SKM-1 (cell line): ENCODE data around the gene CD3G.
A peak's percentile ranks its signal among the peaks of the same experiment; 100 is the strongest.
"Not testable (repeated sequence)": the region's sequence is repeated elsewhere in the genome, so short reads cannot be mapped to it uniquely, and the experiment has no call there.

Source experiments
- DNase-seq: peaks from one replicate; lab custom pipeline; 2025; ENCODE audit not compliant: unreplicated experiment; lab: John Stamatoyannopoulos, UW

The CD3G gene

DNA sequence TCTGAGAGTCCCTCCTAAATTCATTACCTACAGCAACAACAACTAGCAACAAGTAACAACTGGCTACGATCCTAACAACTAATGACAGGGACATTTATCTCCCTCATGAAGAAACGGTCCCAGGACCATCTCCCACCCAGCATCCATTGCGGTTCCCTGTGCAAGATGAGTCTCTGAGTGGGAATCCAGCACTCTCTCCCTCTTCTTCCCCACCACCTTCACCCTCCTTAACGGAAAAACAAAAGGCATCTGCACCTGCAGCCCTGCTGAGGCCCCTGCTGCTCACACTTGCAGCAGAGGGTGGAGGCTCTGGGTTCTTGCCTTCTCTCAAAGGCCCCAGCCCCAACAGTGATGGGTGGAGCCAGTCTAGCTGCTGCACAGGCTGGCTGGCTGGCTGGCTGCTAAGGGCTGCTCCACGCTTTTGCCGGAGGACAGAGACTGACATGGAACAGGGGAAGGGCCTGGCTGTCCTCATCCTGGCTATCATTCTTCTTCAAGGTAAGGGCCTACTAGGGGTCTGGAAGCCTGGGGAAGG lies at the start of gene CD3G:
CD3G (plus strand) TSS at position 364 of the 535 bp plus-strand sequence; CDS start at position 444, 80 bp downstream.
- DNase-seq: no peak

DNA sequence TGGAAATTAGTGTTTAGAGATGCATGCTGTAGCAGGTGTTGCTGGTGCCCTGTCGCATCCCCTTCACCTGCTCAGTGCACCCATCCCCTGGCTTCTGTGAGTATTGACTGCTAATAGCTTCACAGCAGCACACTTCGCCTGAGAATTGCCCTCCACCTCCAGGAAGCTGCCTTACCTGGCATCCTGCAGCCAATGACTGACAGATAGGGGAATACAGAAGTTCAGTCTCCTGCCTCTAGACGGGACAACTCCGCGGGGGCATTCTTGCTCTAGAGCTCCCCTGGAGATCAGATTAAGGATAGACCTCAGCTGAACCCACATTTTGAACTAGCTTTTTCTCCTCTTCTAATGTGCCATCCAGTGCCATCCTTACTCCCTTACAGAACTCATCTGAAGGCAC lies 48.9 kb upstream of the CD3G start:
- no peak for DNase-seq

DNA sequence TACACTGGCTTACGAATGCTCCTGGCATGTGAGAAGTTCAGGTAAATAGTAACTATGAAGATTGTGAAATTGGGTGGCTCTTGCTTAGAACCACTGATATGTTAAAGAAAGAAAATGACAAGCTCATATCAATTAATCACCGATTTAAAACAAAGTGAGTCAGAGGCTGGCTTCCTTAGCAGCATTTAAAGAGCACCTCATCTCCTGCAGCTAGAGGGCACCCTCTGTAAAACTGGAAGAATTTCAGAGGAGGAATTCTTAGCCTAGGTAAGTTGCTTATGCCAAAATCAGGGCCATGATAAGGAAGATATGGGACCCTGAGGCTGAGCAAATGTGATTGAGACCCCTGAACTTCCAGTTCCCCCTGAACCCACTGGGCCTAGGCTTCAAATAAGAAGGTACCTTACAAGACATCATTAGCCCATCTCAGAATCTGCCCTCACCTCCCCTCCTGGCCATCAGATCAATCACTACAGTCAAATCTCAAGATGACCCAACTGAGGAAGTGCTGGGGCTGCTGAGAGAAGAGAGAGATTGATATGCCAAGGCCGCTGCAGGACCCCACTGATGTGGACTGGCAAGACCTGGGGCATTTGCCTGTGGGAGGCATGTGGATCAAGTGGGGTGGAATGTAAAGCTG lies 48.2 kb upstream of the CD3G start:
- DNase-seq: peak; percentile 25

DNA sequence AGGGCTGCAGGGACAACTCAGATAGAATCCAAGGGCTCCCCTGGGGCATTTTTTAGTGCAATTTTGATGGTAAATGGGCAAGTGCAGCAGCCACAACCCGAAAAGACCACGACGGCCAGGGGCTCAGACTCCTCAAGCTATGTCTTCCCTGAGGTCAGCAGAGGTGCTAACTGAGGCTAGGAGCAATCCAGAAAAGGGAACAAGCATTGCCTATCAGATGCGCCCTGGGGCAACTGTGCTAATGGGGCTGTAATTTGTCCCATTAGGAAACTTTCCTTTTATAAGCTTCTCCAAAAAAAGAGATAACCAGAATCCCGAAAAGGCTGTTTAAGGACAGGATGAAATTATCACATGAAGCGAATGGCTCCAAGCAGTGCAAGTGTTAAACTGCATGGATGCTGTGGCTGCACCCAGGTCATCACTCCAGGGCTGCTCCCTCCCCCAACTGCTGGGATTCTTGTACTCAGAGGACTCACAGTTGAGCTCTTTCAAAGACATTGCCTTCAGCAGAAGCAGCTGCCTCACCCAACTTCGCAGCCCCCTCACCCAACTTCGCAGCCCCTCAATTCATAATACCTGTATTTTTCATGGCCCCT lies 42.4 kb upstream of the CD3G start:
- no peak for DNase-seq

DNA sequence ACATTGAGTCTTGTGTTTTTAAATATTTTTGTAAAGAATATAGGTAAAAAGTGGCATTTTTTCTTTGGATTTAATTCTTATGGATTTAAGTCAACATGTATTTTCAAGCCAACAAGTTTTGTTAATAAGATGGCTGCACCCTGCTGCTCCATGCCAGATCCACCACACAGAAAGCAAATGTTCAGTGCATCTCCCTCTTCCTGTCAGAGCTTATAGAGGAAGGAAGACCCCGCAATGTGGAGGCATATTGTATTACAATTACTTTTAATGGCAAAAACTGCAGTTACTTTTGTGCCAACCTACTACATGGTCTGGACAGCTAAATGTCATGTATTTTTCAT lies 39.9 kb upstream of the CD3G start:
- DNase-seq: no peak

DNA sequence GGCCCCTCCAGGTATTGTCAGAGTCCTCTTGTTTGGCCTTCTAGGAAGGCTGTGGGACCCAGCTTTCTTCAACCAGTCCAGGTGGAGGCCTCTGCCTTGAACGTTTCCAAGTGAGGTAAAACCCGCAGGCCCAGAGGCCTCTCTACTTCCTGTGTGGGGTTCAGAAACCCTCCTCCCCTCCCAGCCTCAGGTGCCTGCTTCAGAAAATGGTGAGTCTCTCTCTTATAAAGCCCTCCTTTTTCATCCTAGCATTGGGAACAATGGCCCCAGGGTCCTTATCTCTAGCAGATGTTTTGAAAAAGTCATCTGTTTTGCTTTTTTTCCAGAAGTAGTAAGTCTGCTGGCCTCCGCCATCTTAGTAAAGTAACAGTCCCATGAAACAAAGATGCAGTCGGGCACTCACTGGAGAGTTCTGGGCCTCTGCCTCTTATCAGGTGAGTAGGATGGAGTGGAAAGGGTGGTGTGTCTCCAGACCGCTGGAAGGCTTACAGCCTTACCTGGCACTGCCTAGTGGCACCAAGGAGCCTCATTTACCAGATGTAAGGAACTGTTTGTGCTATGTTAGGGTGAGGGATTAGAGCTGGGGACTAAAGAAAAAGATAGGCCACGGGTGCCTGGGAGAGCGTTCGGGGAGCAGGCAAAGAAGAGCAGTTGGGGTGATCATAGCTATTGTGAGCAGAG lies 39.4 kb upstream of the CD3G start, which contains the start of gene CD3E:
CD3E (plus strand) TSS at position 163 of the 681 bp plus-strand sequence; CDS start at position 386, 223 bp downstream.
- no peak for DNase-seq

DNA sequence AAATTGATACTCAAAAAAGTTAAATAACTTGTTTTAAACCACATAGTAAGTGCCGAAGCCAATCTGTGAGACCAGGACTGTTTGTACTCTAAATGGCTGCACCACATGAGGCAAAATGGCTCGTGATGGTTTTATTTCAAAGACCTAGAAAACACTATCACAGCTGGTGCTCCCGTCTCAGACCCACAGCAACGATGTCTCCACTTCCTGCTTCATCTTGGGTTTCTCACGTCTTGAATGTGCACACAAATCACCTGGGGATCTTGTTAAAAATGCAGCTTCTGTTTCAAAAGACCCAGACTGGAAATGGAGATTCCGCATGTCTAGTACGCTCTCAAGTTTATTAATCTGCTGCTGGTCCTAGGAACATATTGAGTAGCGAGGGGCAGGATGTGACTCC lies 38.4 kb upstream of the CD3G start:
- no peak for DNase-seq

DNA sequence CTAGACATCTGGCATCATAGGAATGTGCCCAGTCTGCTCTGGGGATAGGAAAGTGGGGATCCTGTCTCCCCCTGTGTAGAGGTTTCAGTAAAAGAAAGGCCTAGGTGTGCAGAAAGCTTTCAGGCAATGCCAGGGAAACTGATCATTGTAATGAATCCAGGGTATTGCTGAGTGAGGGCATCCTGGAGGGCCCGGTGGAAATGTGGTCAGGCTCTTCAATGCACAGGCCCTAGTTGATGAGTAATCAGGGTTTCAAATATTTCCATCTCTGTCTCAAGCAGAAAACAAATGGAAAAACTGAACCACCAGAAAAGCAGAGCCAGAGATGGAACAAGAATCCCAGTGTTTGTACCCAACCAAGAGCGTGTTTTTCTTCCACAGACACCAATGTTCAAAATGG lies 37.6 kb upstream of the CD3G start:
- no peak for DNase-seq

DNA sequence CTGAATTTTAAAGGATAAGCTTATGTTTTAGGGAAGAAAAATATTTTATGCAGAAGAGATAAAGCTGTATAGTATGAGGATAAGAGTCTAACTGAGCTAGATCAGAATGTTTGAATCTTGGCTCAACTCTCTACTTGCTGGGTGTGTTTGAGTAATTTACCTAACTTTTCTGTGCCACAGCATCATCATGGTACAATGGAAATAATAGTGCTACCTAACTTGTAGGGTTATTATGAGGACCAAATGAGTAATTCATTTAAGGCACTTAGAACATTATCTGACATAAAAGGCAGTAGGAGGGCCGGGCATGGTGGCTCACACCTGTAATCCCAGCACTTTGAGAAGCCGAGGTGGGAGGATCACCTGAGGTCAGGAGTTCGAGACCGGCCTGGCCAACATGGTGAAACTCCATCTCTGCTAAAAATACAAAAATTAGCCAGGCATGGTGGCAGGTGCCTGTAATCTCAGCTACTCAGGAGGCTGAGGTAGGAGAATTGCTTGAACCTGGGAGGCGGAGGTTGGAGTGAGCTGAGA lies 35.1 kb upstream of the CD3G start:
- not testable (repeated sequence) for DNase-seq

DNA sequence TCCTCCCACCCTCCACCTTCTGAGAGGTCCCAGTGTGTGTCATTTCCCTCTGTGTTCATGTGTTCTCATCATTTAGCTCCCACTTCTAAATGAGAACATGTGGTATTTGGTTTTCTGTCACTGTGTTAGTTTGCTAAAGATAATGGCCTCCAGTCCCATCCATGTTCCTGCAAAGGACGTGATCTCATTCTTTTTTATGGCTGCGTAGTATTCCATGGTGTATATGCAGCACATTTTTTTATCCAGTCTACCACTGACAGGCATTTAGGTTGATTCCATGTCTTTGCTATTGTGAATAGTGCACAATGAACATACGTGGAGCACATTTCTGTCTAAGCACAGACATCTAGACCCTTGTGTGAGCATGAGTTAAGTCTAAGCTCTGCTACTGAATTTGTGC lies 33.9 kb upstream of the CD3G start:
- DNase-seq: no peak

DNA sequence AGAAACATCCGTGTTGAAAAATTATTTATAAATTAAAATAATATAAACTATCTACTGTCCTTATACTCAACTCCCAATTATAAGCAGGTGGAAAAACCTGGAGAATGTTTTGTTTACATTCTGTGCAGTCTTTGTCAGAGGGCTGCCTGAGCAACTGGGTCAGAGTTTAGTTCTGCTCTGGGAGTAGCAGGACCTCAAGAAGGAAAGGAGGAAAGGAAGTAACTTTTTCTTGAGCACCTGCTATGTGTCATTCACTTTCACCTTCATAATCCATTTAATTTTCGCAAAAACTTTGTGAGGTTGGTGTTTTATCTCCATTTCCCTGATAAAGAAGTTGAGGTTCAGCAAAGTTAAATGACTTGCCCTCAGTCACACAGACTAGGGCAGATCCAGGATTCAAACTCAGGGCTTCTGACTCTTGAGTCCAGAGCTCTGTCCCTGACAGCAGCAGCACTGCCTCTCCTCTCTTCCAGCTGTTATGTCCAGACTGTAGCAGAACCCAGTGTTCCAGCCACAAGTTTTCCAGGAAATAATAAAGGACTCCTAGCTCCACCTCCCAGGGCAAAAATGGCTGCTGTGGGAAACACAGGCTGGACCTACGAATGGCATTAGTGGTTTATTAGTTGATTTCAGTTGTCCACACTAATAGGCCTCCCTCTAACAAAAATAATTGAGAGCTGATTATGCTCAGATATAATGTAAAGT lies 33.2 kb upstream of the CD3G start:
- no peak for DNase-seq

DNA sequence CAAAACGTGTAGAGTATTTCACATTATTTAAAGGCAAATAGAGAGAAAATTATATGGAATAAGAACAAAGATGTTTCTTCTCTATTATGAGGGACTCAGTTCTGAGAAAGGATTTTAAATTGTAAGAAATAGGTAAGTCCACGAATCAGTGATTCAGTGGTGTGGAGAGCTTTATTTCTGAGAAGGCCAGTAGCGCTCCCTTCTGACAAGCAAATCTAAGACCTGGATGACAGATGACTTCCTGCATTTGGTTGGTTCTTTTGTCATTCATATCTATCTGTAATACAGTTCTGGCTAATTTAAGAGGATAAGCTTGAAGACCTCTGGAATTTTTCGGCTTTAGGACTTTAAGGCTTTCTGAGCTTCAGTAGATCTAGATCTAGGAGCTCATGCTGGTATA lies 32.6 kb upstream of the CD3G start:
- DNase-seq: no peak

DNA sequence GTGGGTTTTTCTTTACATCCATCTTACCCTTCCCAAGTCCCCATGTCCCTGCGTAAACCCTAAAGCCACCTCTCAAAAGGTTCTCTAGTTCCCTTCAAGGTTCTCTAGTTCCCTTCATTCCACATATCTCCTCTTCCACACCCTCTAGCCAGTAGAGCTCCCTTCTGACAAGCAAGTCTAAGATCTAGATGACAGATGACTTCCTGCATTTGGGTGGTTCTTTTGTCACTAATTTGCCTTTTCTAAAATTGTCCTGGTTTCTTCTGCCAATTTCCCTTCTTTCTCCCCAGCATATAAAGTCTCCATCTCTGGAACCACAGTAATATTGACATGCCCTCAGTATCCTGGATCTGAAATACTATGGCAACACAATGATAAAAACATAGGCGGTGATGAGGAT lies 31.8 kb upstream of the CD3G start:
- no peak for DNase-seq

DNA sequence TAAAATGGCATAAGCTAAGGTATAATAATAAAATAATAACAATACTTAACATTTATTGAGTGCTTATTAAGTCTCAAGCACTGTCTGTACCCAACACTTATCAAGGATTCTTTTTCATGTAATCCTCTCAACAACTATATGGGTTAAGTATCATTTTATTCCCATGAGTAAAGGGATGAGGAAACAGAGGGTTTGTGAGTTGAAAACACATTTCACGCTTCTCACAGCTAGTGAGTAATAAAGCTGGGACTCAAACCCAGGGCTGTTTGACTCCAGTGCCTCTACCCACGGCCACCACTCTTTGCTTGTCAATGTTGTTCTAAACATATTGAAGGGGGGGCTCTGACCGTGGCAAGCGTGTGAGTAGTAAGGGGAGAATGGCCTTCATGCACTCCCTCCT lies 30.9 kb upstream of the CD3G start:
- DNase-seq: no peak

DNA sequence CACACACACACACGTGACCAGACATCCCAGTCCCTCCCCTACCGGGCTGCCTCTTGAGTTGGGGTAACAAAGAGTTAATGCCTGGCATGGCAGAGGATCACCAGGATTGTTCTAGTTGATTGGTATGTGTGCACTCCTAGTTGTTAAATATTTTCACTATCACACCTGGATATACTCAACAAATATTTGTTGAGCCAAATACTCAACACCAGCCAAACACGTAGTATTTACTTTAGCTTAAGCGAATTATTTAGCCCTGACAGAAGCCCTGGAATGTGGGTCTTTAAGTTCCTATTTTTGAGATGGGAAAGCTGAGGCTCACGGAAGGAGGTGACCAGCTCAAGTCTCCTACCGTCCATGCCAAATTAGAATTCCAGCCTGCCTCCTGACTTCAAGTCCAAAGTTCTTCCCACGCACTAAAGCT lies 29.1 kb upstream of the CD3G start:
- DNase-seq: no peak

DNA sequence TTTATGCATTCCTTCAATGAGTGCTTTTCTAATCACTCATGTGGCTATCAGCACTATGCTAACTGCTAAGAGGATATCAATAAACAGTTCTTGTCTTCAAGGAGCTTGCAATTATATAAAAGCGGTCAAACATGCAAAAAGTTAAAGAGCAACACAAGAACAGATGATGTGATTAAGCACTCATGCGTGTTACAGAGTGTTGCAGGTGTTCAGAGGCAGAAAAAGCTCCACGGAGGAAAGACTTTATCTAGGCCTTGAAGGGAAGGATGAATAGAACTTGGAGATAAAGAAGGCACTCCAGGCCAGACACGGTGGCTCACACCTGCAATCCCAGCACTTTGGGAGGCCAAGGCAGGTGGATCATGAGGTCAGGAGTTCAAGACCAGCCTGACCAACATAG lies 26.0 kb upstream of the CD3G start:
- DNase-seq: no peak

DNA sequence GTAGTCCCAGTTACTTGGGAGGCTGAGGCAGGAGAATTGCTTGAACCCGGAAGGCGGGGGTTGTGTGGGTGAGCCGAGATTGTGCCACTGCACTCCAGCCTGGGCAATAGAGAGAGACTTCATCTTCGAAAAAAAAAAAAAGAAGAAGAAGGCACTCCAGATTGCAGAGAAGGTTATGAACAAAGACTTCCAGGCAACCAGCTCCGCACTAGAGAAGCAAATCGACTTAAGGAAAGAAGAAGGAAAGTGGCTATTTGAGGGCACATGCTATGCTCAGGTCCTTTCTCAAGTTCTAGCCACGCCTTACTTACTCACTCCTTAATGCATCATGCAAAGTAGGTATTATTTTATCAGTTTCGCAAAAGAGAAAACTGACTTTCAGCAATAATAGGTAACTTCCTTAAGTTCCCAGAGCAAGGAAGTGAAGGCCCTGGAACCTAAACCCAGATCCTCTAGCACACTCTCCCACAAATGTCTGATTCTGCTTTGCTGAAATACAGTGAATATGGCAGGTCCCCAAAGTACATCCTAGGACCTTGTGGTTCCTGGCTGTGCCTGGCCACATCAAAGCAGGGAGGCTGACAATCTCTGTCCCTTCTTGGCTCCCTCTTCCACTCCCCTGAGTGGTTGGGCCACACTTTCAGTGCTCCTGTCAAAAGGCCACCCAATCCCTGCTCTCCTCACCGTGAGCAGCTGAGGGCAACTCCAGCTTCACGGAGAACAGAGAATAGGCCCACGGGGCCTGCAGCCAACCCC lies 25.4 kb upstream of the CD3G start:
- peak; percentile 25 for DNase-seq

DNA sequence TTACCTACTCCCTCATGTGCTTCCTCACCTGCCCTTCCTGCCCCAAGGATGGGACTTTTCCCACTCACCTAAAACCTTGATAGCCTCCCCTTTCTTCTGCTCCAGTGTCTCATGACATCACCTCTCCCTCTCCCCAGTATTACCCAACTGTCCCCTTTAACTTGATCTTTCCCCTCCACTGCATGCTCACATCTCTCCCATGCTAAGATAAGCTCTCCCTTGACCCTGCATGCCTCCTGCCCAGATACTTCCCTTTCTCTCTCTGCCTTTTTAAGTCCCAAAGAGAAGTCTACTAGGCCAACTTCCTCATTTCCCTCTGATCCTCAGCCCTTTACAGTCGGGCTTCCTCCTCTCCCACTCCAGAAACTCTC lies 24.8 kb upstream of the CD3G start:
- peak; percentile 94 for DNase-seq

DNA sequence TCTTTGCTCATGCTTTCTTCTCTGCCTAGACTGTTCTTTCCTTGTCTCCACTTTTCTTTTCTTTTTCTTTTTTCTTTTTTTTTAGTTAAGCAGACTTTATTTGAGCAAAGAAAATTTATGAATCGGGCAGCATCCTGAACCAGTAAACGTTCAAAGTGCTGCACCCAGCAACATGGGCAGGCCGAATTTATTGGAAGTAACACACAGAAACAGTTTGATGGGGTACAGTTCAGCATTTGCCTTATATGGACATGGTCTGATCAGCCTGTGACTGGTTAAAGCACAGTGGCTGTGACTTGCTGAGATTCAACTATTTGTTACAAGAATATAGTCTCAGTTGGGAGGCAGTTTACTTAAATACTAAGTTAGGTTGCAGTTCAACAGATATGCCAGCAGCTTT lies 23.6 kb upstream of the CD3G start:
- DNase-seq: no peak

DNA sequence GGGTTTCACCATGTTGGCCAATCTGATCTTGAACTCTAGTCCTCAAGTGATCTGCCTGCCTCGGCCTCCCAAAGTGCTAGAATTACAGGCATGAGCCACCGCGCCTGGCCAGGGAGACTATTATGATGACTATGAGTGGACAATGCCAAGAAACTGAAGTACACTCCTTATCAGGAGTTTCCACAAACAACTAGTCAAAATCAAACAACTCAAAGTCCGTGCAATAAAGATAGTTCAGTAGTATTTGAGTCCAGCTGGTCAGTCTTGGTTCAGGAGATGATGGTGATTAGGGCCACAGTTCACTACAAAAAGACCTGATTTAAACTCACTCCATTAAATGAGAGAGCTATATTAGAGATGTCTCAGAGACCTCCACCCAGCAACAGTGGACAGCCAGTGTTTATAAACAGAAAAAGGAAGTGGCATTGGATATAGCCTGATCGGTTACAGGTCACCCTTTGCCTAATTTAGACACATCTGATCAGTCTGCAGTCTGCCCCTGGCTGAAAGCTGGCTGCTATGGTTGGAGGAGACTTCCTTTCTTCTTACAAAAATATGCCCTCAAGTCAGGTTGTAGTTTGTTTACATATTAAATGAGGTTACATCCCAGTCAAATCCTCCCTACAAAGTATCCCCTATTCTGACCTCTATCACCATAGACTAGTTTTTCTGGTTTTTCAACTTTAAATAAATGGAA lies 22.6 kb upstream of the CD3G start:
- DNase-seq: peak; percentile 32
